ENCODE measurements around the gene PRKN. TPM values are rescaled to one million over a fixed set of nuclear protein-coding genes. Genes with fewer than 3 reads are reported as not detected.
"Not testable (repeated sequence)": the region's sequence is repeated elsewhere in the genome, so short reads cannot be mapped to it uniquely, and the experiment has no call there.

Gene PRKN
- total RNA-seq, 6 experiments from 2014 or later: 0.32 TPM; not detected in 5

DNA sequence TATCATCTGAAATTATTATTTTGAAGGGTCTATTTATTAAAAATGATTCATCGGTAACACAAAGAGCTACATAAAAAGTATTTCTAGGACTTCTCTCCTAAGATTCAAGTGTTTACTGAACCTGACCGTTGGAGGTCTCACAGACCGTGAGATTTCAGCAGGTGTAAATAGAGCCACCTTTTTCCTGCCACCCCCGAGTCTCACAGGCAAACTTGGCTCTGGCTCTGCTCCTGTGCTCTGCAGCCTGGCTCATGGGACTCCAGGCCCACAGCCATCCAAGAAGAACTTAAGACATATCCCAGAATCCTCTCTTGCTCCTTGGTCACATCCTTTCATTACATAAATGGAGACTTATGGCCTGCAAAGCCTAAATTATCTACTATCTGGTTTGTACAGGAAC is 1385.9 kb downstream of the PRKN start:
- no peaks in the 10 kb centered on the region for H3K36me3 Mint-ChIP-seq (ENCODE audit: low read depth)
- TF ChIP-seq, protein P1, sequence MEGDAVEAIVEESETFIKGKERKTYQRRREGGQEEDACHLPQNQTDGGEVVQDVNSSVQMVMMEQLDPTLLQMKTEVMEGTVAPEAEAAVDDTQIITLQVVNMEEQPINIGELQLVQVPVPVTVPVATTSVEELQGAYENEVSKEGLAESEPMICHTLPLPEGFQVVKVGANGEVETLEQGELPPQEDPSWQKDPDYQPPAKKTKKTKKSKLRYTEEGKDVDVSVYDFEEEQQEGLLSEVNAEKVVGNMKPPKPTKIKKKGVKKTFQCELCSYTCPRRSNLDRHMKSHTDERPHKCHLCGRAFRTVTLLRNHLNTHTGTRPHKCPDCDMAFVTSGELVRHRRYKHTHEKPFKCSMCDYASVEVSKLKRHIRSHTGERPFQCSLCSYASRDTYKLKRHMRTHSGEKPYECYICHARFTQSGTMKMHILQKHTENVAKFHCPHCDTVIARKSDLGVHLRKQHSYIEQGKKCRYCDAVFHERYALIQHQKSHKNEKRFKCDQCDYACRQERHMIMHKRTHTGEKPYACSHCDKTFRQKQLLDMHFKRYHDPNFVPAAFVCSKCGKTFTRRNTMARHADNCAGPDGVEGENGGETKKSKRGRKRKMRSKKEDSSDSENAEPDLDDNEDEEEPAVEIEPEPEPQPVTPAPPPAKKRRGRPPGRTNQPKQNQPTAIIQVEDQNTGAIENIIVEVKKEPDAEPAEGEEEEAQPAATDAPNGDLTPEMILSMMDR (IDR thresholded peaks at IDR 0.05): no peak
- no peaks in the 10 kb centered on the region for H3K9me3 Mint-ChIP-seq
- no peak overlapping the region for H3K4me3 Mint-ChIP-seq
- DNase-seq: no peak
- peaks cover 3% of the 10 kb centered on the region; the same call in 1 of the 2 replicates for H3K27me3 Mint-ChIP-seq (ENCODE audit: insufficient read depth)
- no peak overlapping the region for H3K27ac Mint-ChIP-seq
- no peaks in the 10 kb centered on the region for H3K4me1 Mint-ChIP-seq (ENCODE audit: low read depth)

DNA sequence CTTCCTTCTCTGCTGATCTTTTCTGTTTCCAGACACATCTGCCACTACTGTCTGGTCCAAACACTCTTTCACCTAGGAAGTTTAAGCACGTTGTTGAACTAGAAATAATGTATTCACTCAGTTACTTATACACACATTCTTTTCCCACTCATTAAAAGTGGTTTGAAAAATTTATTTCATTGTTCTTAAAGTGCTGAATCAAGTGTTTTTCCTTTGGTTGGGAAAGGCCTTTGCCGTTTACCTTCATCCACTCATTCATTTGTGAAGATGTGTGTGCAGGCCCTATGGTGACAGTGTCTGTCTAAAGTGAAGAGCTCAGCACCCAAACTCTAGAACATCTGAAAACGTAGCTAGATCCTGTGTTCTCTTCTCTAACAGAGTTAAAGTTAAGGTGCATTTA is 1389.6 kb downstream of the PRKN start:
- no peak overlapping the region for H3K4me3 Mint-ChIP-seq
- DNase-seq: no peak
- TF ChIP-seq, protein P1 (IDR thresholded peaks at IDR 0.05): no peak
- no peaks in the 10 kb centered on the region for H3K36me3 Mint-ChIP-seq (ENCODE audit: low read depth)
- peaks cover 6% of the 10 kb centered on the region for H3K27me3 Mint-ChIP-seq (ENCODE audit: insufficient read depth)
- H3K27ac Mint-ChIP-seq: no peak overlapping the region
- H3K4me1 Mint-ChIP-seq (ENCODE audit: low read depth): no peaks in the 10 kb centered on the region
- H3K9me3 Mint-ChIP-seq: no peaks in the 10 kb centered on the region

DNA sequence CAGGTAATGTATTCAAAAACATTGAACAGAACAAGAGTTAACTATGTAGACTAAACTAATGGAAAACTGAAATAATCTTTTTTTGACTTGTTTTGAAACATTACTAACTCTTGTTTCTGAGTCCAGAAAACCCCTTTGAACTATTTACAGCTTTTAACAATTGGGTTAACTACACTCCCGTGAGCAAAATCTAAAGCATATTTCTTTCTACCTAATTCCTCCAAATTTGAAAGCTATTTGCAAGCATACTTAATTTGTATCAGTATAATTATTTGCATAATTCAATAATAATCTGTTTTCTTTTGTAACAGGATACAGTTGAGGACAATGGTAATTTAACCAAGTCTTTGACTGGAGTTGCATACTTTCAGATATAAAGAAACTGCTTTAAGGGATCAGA is 1391.1 kb downstream of the PRKN start:
- Mint-ChIP-seq H3K27ac (no peak overlapping the region), H3K4me3 (no peak overlapping the region), H3K4me1 (ENCODE audit: low read depth) (no peaks in the 10 kb centered on the region), H3K27me3 (ENCODE audit: insufficient read depth) (peaks cover 7% of the 10 kb centered on the region), H3K36me3 (ENCODE audit: low read depth) (no peaks in the 10 kb centered on the region), H3K9me3 (no peaks in the 10 kb centered on the region)
- TF ChIP-seq, protein P1 (IDR thresholded peaks at IDR 0.05): no peak
- DNase-seq: no peak

DNA sequence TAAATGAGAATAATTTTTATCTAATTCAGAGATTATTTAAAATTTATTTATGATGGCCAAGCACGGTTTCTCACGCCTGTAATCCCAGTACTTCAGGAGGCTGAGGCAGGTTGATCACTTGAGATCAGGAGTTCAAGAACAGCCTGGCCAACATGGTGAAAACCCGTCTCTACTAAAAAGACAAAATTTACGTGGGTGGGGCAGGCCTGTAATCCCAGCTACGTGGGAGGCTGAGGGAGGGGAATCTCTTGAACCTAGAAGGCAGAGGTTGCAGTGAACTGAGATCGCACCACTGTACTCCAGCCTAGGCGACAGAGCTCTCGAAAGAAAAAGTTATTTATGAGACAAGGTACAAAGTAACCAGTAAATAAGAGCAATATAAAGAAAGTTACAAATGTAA is 1394.2 kb downstream of the PRKN start:
- Mint-ChIP-seq H3K4me3 (no peak overlapping the region), H3K27me3 (ENCODE audit: insufficient read depth) (peaks cover 7% of the 10 kb centered on the region), H3K9me3 (peaks cover 9% of the 10 kb centered on the region; the same call in 1 of the 2 replicates), H3K4me1 (ENCODE audit: low read depth) (no peaks in the 10 kb centered on the region), H3K36me3 (ENCODE audit: low read depth) (no peaks in the 10 kb centered on the region), H3K27ac (no peak overlapping the region)
- TF ChIP-seq, protein P1 (IDR thresholded peaks at IDR 0.05): no peak
- no peak for DNase-seq

DNA sequence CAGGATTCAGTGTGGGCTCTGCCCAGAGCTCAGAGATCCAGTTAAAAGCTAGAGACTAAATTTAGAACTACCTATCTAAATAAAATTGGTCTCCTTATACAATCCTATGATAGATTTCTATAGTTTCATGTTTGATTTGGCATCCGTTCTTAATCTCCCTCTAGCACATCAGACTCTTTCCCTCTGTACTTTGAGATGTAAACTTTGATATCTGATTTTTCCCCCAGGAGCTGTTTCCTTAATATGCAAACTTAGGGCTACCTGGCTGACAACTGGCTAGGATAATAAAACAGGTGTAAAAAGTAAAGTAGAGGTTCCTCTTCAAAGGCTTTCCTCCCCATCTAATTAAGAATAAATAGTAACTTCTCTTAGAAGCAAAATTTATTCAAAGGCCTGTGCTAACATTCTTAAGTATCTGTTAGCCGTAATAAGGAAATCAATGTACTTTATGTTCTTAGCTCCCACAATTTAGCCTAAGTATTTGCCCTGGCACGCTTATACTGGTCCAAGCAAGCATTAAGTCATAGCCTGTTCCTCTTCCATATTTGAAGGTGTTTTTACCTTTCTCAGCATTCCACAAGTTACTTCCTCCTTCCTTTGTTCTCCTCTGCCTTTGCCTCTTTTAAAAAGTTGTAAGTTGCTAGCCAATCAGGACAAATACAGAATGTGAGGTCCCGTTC is 1396.0 kb downstream of the PRKN start:
- not testable (repeated sequence) for H3K4me1 Mint-ChIP-seq (ENCODE audit: low read depth); DNase-seq; H3K9me3 Mint-ChIP-seq; H3K27me3 Mint-ChIP-seq (ENCODE audit: insufficient read depth); H3K27ac Mint-ChIP-seq; H3K36me3 Mint-ChIP-seq (ENCODE audit: low read depth); H3K4me3 Mint-ChIP-seq

DNA sequence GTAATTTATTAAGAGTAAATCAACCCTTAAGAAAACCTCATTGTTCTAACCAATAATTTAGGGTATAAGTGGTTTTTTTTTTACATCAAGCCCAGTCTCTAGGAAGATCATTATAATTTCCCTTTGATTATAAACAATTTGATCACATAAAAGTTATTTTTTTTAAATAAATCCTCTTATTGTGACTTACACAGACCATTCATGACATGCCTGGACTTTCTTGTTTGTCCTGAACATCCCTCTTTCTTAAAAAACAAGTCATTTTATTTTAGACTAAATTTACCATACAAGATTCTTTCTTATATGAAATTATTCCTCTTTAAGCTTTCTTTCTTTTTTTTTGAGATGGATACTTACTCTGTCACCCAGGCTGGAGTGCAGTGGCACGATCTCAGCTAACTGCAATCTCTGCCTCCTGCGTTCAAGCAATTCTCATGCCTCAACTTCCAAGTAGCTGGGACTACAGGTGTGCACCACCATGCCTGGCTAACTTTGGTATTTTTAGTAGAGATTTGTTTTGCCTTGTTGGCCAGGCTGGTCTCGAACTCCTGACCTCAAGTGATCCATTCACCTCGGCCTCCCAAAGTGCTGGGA is 1400.1 kb downstream of the PRKN start:
- TF ChIP-seq, protein P1 (IDR thresholded peaks at IDR 0.05): no peak
- H3K9me3 Mint-ChIP-seq: peaks cover 23% of the 10 kb centered on the region
- no peak overlapping the region for H3K4me3 Mint-ChIP-seq
- peaks cover 3% of the 10 kb centered on the region for H3K27me3 Mint-ChIP-seq (ENCODE audit: insufficient read depth)
- H3K4me1 Mint-ChIP-seq (ENCODE audit: low read depth): no peaks in the 10 kb centered on the region
- no peak overlapping the region for H3K27ac Mint-ChIP-seq
- peaks cover 12% of the 10 kb centered on the region; the same call in 1 of the 2 replicates for H3K36me3 Mint-ChIP-seq (ENCODE audit: low read depth)
- DNase-seq: no peak
